IgD-negative memory B cell (primary cell): ENCODE data around the gene CEBPE. TPM values are rescaled to one million over a fixed set of nuclear protein-coding genes. Genes with fewer than 3 reads are reported as not detected.
A peak's percentile ranks its signal among the peaks of the same experiment; 100 is the strongest.

Source experiments
- H3K27ac Mint-ChIP-seq, 3 donors: one replicate each; pipeline ENCODE4 v1.8.0; 2020 to 2022; ENCODE audit warnings: mild to moderate bottlenecking in 3 of 3, mixed read lengths in 3 of 3, moderate library complexity in 1 of 3
- H3K27me3 Mint-ChIP-seq: one replicate; pipeline ENCODE4 v1.8.0; 2021; ENCODE audit warnings: mixed read lengths
- H3K36me3 Mint-ChIP-seq: one replicate; pipeline ENCODE4 v1.8.0; 2020; ENCODE audit warnings: mild to moderate bottlenecking, mixed read lengths
- H3K4me1 Mint-ChIP-seq, 3 donors: one replicate each; pipeline ENCODE4 v1.8.0; 2020 to 2022; ENCODE audit warnings: mixed read lengths in 3 of 3, mild to moderate bottlenecking in 1 of 3
- H3K4me3 Mint-ChIP-seq, 4 donors: one replicate each; pipeline ENCODE4 v1.8.0; 2020 to 2022; ENCODE audit warnings: mild to moderate bottlenecking in 4 of 4, mixed read lengths in 4 of 4, moderate library complexity in 3 of 4
- H3K9me3 Mint-ChIP-seq, 3 donors: one replicate each; pipeline ENCODE4 v1.8.0; 2020 to 2021; ENCODE audit warnings: mixed read lengths in 3 of 3, mild to moderate bottlenecking in 1 of 3
- polyA plus RNA-seq: library from polyadenylated mRNA; unstranded; fragments of 300-500 nt; fragmentation: Illumina TruSeq; gene quantifications from one replicate; pipeline ENCODE4 v1.2.3, GENCODE V29; 2021

CEBPE gene
- polyA plus RNA-seq, 1 donor from 2014 or later: not detected

DNA sequence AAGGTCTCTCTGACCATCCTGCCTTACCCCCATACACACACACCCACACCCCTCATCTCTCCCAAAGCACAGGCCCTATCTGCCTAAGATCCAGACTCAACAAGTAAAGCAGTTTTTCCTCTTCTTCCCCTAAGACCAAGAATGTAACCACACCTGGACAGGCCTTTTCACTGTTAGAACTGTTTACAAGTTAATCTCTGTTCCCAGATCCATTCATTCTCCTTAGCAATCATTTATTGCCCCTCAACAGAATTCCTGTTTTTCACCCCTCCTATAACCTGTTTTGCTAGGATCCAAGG lies 12.4 kb downstream of the CEBPE start:
- Mint-ChIP-seq H3K4me1 (peaks cover 0 to 7% (median 6%) of the 10 kb centered on the region in 3 donors), H3K9me3 (no peaks in the 10 kb centered on the region), H3K36me3 (no peaks in the 10 kb centered on the region), H3K4me3 (peak overlapping the region in 1 of 4 donors; percentile 49), H3K27ac (no peak overlapping the region), H3K27me3 (no peaks in the 10 kb centered on the region)

DNA sequence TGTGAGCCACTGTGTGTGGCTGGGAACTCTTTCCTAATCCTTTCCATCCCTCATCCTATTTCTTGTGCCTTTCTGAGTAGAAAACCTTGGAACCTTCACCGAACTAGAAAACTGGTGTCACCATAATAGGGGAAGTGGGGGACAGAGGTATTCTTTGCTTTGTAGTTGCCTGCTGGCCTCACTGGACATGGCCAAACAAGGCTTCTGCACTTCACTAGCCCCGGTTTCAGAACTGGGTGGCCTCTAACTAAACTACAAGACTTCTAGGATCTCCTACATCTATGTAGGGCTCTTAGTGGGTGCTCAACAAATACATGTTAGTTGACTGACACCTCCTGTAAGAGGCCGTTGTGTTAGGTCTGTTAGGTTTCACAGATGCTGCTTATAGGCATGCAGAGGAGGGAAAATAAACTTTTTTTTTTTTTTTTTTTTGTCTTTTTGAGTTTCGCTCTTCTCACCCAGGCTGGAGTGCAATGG lies 13.7 kb downstream of the CEBPE start:
- Mint-ChIP-seq H3K4me1 (peaks cover 0 to 7% (median 6%) of the 10 kb centered on the region in 3 donors), H3K9me3 (no peaks in the 10 kb centered on the region), H3K27ac (no peak overlapping the region), H3K36me3 (no peaks in the 10 kb centered on the region), H3K27me3 (no peaks in the 10 kb centered on the region), H3K4me3 (no peak overlapping the region)

DNA sequence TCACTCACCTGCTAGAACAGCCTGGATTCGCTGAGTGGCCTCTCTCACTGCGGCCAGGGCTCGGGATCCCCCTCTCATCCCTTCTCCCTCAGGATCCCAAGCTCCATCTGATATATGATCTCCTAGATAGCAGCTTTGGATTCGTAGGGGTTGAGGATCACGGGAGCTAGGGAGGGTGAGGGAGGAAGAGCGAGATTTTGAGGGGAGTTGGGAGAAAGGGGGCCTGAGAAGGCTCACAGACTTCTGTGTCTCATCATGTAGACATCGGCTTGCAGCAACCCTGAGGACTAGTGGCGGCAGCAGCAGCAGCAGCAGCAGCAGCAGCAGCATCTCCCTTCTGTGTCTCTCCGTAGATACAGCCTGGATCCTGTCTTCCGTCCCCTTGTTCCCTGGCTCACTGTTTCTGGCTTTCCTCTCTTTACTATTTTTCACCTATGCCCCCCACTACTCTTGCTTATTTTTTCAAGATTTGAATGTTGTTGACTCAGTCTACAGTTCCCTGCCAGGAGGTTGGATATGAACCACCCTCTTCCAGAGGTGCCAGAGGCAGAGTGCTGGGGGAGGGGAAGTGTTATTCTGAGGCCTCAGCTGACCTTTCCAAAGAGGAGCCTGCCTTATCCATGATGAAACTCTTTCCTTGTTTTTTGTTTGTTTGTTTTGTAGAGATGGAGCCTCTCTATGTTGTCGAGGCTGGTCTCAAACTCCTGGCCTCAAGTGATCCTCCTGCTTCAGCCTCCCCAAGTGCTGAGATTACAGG lies 14.3 kb downstream of the CEBPE start, which contains the start of gene CIROP:
Gene CIROP (minus strand): TSS at position 399 of the 757 bp plus-strand sequence. CDS start 69 bp downstream, at position 330.
- Mint-ChIP-seq H3K27me3 (no peaks in the 10 kb centered on the region), H3K36me3 (peaks cover under 1% of the 10 kb centered on the region), H3K9me3 (no peaks in the 10 kb centered on the region), H3K4me3 (no peak within 1 kb of the TSS), H3K27ac (no peak within 1 kb of the TSS), H3K4me1 (peaks cover 0 to 7% (median 6%) of the 10 kb centered on the region in 3 donors)

DNA sequence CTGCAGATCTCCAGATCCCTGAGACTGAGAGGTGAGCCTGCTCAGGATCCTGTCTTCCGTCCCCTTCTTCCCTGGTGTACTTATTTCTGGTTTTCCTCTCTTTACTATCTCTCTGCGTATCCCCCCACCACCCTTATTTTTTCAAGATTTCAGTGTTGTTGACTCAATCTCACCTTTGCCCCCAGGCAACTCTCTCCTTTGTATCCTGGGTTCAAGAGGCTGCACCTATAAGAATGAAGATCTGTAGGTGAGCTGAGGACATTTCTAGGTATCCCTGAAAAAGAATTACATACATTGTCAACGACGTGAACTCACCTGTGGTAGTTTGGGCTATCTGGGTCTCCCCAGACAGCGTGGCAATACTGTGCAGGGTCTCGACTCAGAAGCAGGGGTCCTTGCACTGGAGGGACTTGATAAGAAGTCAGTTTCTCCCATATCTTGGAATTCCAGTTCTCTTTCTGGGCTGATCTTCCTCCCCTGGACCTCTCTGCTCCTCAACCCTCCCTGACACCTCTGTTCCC lies 14.9 kb downstream of the CEBPE start:
- Mint-ChIP-seq H3K9me3 (no peaks in the 10 kb centered on the region), H3K27ac (no peak overlapping the region)

DNA sequence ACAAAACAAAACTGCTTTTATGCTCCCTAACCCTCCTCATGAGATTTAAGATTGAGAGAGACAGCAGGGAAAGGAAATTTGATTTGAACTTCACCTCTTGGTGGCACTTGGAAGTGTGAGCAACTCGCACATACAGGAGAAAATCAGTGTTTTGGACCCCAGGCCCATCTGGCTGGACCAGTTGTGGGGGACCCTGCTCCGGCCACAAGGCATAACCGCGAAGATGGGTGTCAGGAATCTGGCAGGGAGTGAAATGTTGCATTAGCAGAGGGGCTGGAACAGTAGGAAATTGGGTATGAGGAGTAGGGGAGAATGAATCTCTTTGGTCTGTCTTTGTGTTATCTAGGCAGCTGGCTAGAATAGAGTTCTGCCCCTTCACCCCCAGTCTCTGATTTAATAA lies 15.5 kb downstream of the CEBPE start:
- Mint-ChIP-seq H3K27me3 (no peaks in the 10 kb centered on the region), H3K27ac (no peak overlapping the region), H3K4me3 (no peak overlapping the region), H3K36me3 (peaks cover 2% of the 10 kb centered on the region), H3K9me3 (no peaks in the 10 kb centered on the region), H3K4me1 (peaks cover 0 to 9% (median 6%) of the 10 kb centered on the region in 3 donors)

More for the DNA sequence above, 14.9 kb downstream of the CEBPE start:
- no peak overlapping the region for H3K4me3 Mint-ChIP-seq
- H3K4me1 Mint-ChIP-seq: peaks cover 0 to 9% (median 6%) of the 10 kb centered on the region in 3 donors
- H3K27me3 Mint-ChIP-seq: no peaks in the 10 kb centered on the region
- H3K36me3 Mint-ChIP-seq: peaks cover 2% of the 10 kb centered on the region

DNA sequence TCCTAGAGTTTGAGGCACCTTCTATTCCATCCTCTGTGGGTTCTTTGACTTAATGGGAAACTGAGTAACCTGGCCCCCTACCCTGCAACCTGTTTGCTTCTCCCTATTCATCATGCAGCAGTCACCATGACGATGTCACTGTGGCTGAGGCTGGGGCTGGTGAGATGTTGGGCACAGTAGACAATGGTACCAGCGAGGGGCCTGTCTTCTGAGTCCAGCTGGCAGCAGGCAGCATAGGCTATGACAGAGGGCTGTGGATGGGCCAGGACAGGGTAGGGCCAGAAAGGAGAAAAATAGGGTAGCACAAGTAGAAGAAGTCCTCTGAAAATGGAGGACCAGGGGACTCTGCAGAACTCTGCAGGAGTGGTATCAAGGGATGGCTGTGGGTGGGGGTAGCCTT lies 16.3 kb downstream of the CEBPE start:
- H3K9me3 Mint-ChIP-seq: no peaks in the 10 kb centered on the region
- no peak overlapping the region for H3K27ac Mint-ChIP-seq
- H3K4me1 Mint-ChIP-seq: peaks cover 0 to 10% (median 6%) of the 10 kb centered on the region in 3 donors

DNA sequence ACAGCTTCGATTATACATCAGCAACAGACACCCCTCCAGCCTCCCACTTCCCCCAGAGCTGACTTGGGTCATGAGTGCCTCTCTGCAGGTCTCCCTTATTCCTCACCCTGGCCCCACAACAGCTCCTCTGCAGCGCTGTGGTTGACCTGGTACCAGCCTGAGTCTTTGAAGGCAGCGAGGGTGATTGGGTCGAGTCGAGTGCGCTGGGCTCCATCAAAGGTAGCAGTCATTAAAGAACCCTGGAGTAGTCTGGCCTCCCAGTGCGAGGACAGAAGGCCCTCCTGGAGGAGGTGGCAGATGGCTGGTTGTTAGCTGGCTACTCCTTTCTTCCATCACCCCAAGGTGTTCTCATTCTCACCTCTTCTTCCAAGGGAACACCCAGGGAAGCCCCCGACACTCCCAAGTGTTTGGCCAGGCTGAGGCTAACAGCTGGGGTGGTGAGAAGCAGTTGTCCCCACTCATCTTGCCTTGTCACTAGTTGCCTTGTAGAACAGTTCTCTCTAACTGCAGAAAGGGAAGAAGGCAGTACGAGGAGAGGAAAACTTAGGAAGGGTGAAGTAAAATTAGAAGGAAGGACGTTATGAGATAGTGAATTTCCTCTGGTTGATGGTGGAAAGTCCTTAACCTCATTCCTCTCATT lies 16.9 kb downstream of the CEBPE start:
- no peak overlapping the region for H3K4me3 Mint-ChIP-seq
- H3K27ac Mint-ChIP-seq: no peak overlapping the region
- no peaks in the 10 kb centered on the region for H3K27me3 Mint-ChIP-seq
- peaks cover 2% of the 10 kb centered on the region for H3K36me3 Mint-ChIP-seq
- H3K9me3 Mint-ChIP-seq: no peaks in the 10 kb centered on the region
- H3K4me1 Mint-ChIP-seq: peaks cover 5 to 17% (median 10%) of the 10 kb centered on the region in 3 donors

More for the DNA sequence above, 16.3 kb downstream of the CEBPE start:
- Mint-ChIP-seq H3K4me3 (no peak overlapping the region), H3K36me3 (peaks cover 2% of the 10 kb centered on the region), H3K27me3 (no peaks in the 10 kb centered on the region)

DNA sequence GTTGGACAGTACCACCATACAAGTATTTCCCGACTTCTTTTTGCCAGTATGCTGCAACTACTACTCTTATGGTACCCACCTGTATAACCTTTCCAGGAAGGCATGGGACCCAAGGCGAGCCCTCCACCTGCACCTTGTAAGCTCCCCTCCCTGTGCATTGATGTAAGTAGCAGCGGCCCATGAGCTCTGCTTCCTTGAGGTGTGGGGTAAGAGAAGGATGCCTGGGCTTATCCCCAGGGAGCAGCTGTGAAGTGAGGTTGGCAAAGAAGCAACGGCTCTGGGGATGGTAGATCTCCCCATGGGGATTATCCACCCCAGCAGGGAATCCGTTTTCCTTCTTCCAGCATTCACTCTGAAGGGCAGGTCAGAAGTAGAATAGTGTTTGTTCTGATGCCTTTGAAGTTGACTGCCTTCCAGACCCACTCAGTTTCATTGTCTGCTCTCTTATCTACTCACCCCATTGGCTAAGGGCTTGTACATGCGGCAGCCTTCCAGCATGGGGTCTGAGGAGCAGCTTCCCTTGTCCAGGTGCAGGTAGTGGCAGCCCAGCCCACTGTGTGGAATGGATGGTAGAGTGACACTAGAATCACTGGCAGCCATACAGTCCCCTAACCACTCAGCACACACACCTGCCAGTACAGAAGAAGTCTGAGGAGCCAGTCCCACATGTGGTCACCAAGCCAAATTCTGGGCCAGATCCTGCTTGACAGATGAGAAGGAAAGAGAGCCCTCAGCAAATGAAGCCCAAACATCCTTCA lies 17.7 kb downstream of the CEBPE start:
- Mint-ChIP-seq H3K4me3 (no peak overlapping the region), H3K4me1 (peaks cover 8 to 20% (median 8%) of the 10 kb centered on the region in 3 donors), H3K27ac (no peak overlapping the region), H3K27me3 (no peaks in the 10 kb centered on the region), H3K36me3 (peaks cover 2% of the 10 kb centered on the region), H3K9me3 (no peaks in the 10 kb centered on the region)

DNA sequence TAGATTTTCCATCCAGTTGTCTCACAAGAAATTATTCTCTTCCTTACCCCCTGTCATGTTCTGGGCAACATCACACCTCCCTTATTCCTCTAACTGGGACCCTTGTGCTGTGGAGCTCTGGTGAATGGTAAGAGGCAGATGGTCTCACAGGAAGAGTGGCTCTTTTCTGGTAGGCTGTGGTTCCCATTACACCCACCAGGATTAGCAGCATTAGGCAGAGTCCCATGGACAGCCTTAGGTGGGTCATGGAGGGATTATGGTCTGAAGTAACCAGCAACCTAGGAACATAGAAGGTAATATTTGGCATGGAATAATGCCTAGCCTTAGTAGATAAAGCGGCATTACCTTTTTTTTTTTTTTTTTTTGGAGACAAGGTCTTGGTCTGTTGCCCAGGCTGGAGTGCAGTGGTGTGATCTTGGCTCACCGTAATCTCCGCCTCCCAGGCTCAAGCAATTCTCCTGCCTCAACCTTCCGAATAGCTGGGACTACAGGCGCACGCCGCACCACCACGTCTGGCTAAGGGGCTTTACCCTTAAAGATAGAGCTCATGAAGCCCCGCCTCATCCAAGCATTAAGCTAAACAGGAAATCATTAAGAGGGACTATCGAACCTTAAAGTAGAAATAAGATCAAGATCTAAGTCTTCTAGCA lies 19.7 kb downstream of the CEBPE start:
- H3K4me3 Mint-ChIP-seq: no peak overlapping the region

DNA sequence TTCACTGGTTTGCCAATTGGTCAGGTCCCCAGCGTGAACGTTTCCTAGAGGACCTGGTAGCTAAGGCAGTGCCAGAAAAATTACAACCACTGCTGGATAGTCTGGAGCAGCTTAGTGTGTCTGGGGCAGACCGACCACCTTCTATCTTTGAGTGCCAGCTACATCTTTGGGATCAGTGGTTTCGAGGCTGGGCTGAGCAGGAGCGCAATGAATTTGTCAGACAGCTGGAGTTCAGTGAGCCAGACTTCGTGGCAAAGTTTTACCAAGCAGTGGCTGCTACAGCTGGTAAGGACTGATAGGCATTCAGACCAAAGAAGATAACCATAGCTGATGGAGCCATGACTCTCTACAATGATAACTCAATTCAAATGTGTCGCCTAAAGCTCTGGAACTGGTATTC lies 21.3 kb downstream of the CEBPE start:
- no peak overlapping the region for H3K27ac Mint-ChIP-seq
- H3K27me3 Mint-ChIP-seq: no peaks in the 10 kb centered on the region
- peaks cover 2% of the 10 kb centered on the region for H3K36me3 Mint-ChIP-seq
- H3K4me3 Mint-ChIP-seq: peak overlapping the region in 1 of 4 donors; percentile 86
- no peaks in the 10 kb centered on the region for H3K9me3 Mint-ChIP-seq
- peaks cover 8 to 28% (median 12%) of the 10 kb centered on the region in 3 donors for H3K4me1 Mint-ChIP-seq

More for the DNA sequence above, 19.7 kb downstream of the CEBPE start:
- Mint-ChIP-seq H3K27ac (no peak overlapping the region), H3K27me3 (no peaks in the 10 kb centered on the region), H3K4me1 (peaks cover 6 to 18% (median 8%) of the 10 kb centered on the region in 3 donors), H3K36me3 (peaks cover 2% of the 10 kb centered on the region), H3K9me3 (no peaks in the 10 kb centered on the region)

DNA sequence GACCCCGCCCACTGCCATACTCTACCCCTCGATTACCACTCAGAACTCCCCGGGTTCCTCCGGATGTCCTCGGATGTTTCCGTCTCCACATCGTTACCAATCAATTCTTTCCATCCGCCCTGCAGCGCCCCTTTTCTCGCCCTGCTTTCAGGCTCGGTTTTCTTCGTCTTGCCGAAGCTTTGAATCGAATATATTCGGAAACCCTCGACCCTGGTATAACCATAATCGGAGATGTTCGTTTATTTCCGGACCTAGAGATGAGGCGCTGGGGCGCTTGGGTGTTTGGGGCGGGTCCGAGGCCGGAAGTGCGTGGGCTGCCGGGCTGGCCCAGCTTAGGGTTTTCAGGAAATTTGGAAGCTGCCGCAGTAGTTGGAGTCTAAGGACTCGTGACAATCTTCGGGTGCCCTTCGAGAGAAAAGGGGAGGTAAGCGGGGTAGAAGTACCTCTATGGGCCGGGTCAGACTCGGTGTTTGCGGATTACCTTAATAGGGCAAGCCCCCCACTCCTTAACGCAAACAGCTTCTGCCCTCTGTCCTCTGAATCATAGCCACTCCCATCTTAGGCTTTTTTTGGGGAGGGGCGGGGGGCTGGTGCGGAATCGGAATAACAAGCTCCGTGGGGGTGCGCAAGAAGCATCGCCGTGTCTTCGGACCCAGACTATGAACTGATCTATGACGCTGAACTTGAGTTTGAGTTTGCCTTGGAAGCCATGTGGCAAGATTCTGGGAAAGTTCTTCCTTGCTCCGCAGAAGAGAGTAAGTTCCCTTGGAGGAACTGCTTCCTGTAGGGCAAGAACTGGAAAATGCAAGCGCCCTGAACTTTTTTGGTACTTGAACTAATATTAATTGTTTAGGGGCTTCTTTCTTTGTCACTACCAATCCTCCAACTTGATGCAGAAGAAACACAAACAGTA lies 23.6 kb downstream of the CEBPE start, which contains the start of gene C14orf119:
Gene C14orf119 (plus strand): TSS at position 310 of the 913 bp plus-strand sequence. CDS start 2,154 bp downstream, outside the sequence.
- Mint-ChIP-seq H3K4me3 (no peak within 1 kb of the TSS), H3K4me1 (peaks cover 8 to 35% (median 13%) of the 10 kb centered on the region in 3 donors), H3K36me3 (peaks cover 2% of the 10 kb centered on the region), H3K27me3 (no peaks in the 10 kb centered on the region), H3K9me3 (no peaks in the 10 kb centered on the region), H3K27ac (no peak within 1 kb of the TSS)

DNA sequence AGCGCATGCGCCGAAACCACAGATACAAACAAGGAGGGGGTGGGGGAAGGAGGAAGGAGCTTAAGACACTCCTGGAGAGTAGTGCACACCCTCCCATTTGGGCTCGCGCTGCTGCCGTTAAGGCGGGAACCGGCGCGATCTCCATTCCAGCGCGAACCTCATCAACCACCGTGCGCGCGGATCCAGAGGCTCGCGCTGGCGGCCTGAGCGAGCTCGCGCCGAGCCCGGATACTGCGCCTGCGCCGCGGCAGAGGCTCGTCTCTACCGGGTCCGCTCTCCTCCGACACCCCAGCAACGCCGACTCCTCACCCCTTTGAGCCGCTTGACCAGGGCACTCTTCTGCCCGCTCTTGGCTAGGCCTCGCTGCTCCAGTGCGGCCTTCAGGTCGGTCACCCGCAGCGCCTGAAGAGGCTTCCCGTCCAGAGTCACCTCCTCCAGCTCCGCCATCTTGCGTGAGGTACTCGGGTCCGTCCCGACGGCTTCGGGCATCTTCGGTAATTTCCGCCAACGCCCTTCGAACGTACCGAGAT lies 24.3 kb downstream of the CEBPE start, which contains the start of gene ACIN1:
Gene ACIN1 (minus strand): TSS at position 471 of the 530 bp plus-strand sequence. CDS start 24 bp downstream, at position 447.
- no peaks in the 10 kb centered on the region for H3K27me3 Mint-ChIP-seq
- H3K27ac Mint-ChIP-seq: no peak within 1 kb of the TSS
- H3K9me3 Mint-ChIP-seq: no peaks in the 10 kb centered on the region
- peaks cover 1% of the 10 kb centered on the region for H3K36me3 Mint-ChIP-seq
- no peak within 1 kb of the TSS for H3K4me3 Mint-ChIP-seq
- peaks cover 8 to 35% (median 13%) of the 10 kb centered on the region in 3 donors for H3K4me1 Mint-ChIP-seq

DNA sequence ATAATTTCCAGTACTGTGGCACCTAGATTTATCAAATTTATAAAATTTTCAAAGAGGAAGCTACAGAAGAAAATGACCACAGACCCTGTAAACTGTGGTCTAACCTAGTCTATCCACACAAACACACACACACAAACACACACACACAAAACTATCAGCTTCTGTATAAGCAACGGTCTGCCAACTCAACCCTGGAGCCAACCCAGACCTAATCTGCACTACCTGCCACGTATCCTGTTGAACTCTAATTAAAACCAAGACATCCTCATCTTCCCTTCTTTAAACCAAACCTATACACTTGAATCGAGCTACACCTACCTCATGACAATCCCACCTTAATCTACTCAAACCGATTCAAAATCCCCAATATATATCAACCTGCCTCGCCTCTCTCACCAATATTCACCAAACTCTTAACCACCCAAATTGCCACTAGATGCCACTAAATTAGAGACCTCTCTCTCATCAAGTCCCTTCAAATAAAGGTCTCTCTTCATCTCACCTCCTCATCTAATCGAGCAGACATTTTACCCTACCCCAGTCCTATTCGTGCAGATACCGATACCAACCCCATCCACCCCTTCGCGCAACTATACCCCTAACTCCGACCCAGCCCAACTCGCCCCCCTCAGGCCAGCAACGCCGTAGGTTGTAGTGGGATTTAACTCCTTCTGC lies 24.9 kb downstream of the CEBPE start:
- Mint-ChIP-seq H3K36me3 (no peaks in the 10 kb centered on the region), H3K4me1 (peaks cover 8 to 33% (median 13%) of the 10 kb centered on the region in 3 donors)

More for the DNA sequence above, 24.9 kb downstream of the CEBPE start:
- H3K9me3 Mint-ChIP-seq: no peaks in the 10 kb centered on the region
- no peaks in the 10 kb centered on the region for H3K27me3 Mint-ChIP-seq
- H3K4me3 Mint-ChIP-seq: no peak overlapping the region
- H3K27ac Mint-ChIP-seq: no peak overlapping the region
